ENCODE measurements around the gene POU3F4.

POU3F4 gene

GRCh38 chrX:83529950-83530349 is 21.9 kb downstream of the POU3F4 start:
- no peak overlapping the region for H3K4me3 ChIP-seq (ENCODE audit: low read depth, low read length)
- no peak for TF ChIP-seq CTCF (IDR thresholded peaks at IDR 0.05; ENCODE audit: borderline replicate concordance, insufficient read depth, low read depth, low read length)

GRCh38 chrX:83535417-83536196 is 27.5 kb downstream of the POU3F4 start:
- TF ChIP-seq CTCF (IDR thresholded peaks at IDR 0.05; ENCODE audit: borderline replicate concordance, insufficient read depth, low read depth, low read length), result no peak
- H3K4me3 ChIP-seq (ENCODE audit: low read depth, low read length), result peak overlapping the region; percentile 45

All from GM12875 (cell line).